HG03558 (cell line): ENCODE data around the gene DCK.
"Not testable (repeated sequence)": the region's sequence is repeated elsewhere in the genome, so short reads cannot be mapped to it uniquely, and the experiment has no call there.

Experiments used
- ATAC-seq: cut with Tn5 transposase; IDR thresholded peaks from one replicate; pipeline ENCODE4 v1.9.1; 2021; ENCODE audit warnings: moderate number of reproducible peaks; ENCODE audit not compliant: unreplicated experiment; ENCODE audit errors: extremely low read depth

DCK gene

DNA sequence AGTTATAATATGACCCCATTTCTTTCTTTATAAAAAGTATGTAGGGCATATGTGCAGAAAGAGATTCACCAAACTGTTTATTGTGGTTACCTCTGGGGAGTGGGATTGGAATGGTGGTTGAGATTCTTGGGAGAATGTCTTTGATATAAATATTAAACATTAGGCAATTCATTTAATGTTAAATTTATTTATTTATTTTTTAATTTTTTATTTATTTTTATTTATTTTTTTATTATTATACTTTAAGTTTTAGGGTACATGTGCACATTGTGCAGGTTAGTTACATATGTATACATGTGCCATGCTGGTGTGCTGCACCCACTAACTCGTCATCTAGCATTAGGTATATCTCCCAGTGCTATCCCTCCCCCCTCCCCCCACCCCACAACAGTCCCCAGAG is 60.2 kb downstream of the DCK start:
- not testable (repeated sequence) for ATAC-seq

DNA sequence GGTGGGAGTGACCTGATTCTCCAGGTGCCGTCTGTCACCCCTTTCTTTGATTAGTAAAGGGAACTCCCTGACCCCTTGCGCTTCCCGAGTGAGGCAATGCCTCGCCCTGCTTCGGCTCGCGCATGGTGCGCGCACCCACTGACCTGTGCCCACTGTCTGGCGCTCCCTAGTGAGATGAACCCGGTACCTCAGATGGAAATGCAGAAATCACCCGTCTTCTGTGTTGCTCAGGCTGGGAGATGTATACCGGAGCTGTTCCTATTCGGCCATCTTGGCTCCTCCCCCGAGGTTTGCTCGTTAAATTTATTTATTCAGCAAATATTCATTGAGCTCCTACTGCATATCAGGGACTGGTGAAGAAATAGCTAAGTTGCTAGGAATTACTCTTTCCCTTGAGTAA is 66.1 kb downstream of the DCK start:
- not testable (repeated sequence) for ATAC-seq

GRCh38 chr4:71062436-71062835 is 69.0 kb downstream of the DCK start:
- no peak for ATAC-seq

- ATAC-seq = no peak
Observed at GRCh38 chr4:71063711-71064110, 70.3 kb downstream of the DCK start.

GRCh38 chr4:71064521-71064920 is 71.1 kb downstream of the DCK start:
- ATAC-seq = no peak

- ATAC-seq = no peak
Observed at GRCh38 chr4:71065991-71066510, 72.6 kb downstream of the DCK start.

- no peak for ATAC-seq
Observed at GRCh38 chr4:71066737-71067716, 73.6 kb downstream of the DCK start.

DNA sequence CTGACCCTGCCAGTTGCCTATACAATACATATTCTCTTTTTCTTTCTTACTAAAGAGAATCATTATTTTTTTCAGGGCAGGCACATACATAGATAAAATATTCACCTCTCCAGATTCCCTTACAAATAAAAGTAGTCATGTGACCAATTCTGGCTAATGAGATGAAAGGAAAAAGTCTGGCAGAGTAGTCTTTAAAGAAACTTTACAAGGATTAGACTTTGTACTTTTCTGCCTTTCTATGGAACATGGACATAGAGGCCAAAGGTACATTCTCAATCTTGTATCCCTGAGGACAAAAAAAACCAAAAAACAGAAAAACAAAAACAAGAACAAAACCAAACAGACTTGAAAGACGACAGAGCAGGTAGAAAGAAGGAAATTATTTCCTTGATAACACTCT is 75.6 kb downstream of the DCK start:
- no peak for ATAC-seq

DNA sequence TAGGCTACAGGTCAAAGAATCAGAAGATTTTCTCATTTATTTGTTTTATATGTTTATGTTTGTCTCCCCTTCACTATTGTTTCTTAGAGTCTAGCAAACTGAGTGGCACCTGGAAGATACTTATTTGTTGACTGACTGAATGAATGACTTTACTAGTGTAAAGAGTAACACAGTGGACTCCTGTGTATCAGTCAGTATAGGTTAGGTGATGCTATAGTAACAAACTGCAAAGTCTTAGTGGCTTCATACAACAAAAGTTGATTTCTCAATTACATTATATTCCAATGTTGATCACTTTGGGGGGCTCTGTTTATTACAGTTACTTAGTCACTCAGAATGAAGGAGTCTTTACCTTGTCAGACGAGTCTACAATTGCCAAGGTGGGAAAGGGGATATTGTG is 76.6 kb downstream of the DCK start:
- ATAC-seq = no peak

GRCh38 chr4:71074452-71075299 is 81.2 kb downstream of the DCK start:
- ATAC-seq = no peak
